Common myeloid progenitor, CD34-positive (primary cell): Measurements from ENCODE around the gene OR1J1.

Source experiments
- CTCF ChIA-PET: fragments of 350-600 bp; sonication (Branson Sonifier 250); formaldehyde crosslinking; loops from one replicate; lab custom pipeline; 2021; ENCODE audit warnings: antibody characterized with exemption; lab: Charles Lee
- POLR2A ChIA-PET: fragments of 350-600 bp; sonication (Branson Sonifier 250); formaldehyde crosslinking; loops from one replicate; lab custom pipeline; 2021; ENCODE audit warnings: antibody characterized with exemption; lab: Charles Lee
- DNase-seq, 3 donors: peaks; one replicate each; pipeline versions ENCODE4 v3.0.0 to v3.0.0-alpha.2; 2013
- H3K27ac ChIP-seq, 2 experiments: 1 replicate in 1 of 2; 2 replicates in 1 of 2; pipeline ENCODE4 v1.7.0; 2013; ENCODE audit warnings: inconsistent platforms in 2 of 2, low read length in 2 of 2, mild to moderate bottlenecking in 2 of 2, low read depth in 1 of 2, moderate library complexity in 1 of 2; ENCODE audit not compliant: severe bottlenecking in 2 of 2, insufficient read depth in 1 of 2, poor library complexity in 1 of 2
- H3K27me3 ChIP-seq, 5 experiments: replicated peaks in 2 of 5; 1 replicate in 3 of 5; 2 replicates in 2 of 5; pipeline versions ENCODE4 v1.6.1 to v1.7.0; 2013; ENCODE audit warnings: low read length in 4 of 5, mild to moderate bottlenecking in 2 of 5, moderate library complexity in 2 of 5, inconsistent platforms in 1 of 5; ENCODE audit not compliant: insufficient read depth in 5 of 5, control insufficient read depth in 4 of 5
- H3K36me3 ChIP-seq, 4 experiments: 1 replicate in 2 of 4; 2 replicates in 2 of 4; pipeline versions ENCODE4 v1.6.1 to v1.7.0; 2013; ENCODE audit warnings: low read length in 3 of 4, control low read depth in 1 of 4, mild to moderate bottlenecking in 1 of 4; ENCODE audit not compliant: control insufficient read depth in 4 of 4, insufficient read depth in 4 of 4
- H3K4me1 ChIP-seq, 4 experiments: 1 replicate in 3 of 4; 2 replicates in 1 of 4; pipeline versions ENCODE4 v1.6.1 to v1.7.1; 2013; ENCODE audit warnings: low read length in 3 of 4, mild to moderate bottlenecking in 3 of 4, control low read depth in 1 of 4, inconsistent platforms in 1 of 4, moderate library complexity in 1 of 4; ENCODE audit not compliant: control insufficient read depth in 4 of 4, insufficient read depth in 4 of 4; ENCODE audit errors: control extremely low read depth in 1 of 4
- H3K4me3 ChIP-seq, 7 experiments: 1 replicate in 4 of 7; 2 replicates in 3 of 7; pipeline versions ENCODE4 v1.5.1 to v1.7.0; 2013; ENCODE audit warnings: mild to moderate bottlenecking in 7 of 7, low read length in 6 of 7, moderate library complexity in 6 of 7, inconsistent platforms in 2 of 7, low read depth in 2 of 7, control low read depth in 1 of 7; ENCODE audit not compliant: insufficient read depth in 4 of 7, control insufficient read depth in 1 of 7; ENCODE audit errors: extremely low read depth in 1 of 7
- H3K9me3 ChIP-seq, 5 experiments: 1 replicate in 4 of 5; 2 replicates in 1 of 5; pipeline versions ENCODE4 v1.6.1 to v1.7.1; 2013; ENCODE audit warnings: low read length in 4 of 5, mild to moderate bottlenecking in 2 of 5, inconsistent platforms in 1 of 5, low read depth in 1 of 5, moderate library complexity in 1 of 5; ENCODE audit not compliant: control insufficient read depth in 4 of 5, insufficient read depth in 2 of 5; ENCODE audit errors: control extremely low read depth in 1 of 5
- WGBS: methylation state at CpG from one replicate; pipeline ENCODE4 v1.1.5; 2013; ENCODE audit not compliant: insufficient coverage; 5-methylcytosine and 5-hydroxymethylcytosine counted together

OR1J1 gene

GRCh38 chr9:122506964-122507363 lies 29.2 kb upstream of the OR1J1 start:
- CTCF ChIA-PET: interaction anchor here (1.9 kb wide), 1 partner anchor 9 kb away, joined by 4 read pairs; no protein-coding TSS in a partner anchor
- H3K27me3 ChIP-seq: peaks cover 0 to 17% (median 0%) of the 10 kb centered on the region in 5 experiments
- DNase-seq: no peak
- no peaks in the 10 kb centered on the region for H3K4me1 ChIP-seq
- 83% methylated on average over 1 of the region's 2 CpGs for WGBS
- no peaks in the 10 kb centered on the region for H3K36me3 ChIP-seq
- no peak overlapping the region for H3K27ac ChIP-seq
- no peaks in the 10 kb centered on the region for H3K9me3 ChIP-seq
- POLR2A ChIA-PET: no interaction called here
- H3K4me3 ChIP-seq: no peak overlapping the region

DNA sequence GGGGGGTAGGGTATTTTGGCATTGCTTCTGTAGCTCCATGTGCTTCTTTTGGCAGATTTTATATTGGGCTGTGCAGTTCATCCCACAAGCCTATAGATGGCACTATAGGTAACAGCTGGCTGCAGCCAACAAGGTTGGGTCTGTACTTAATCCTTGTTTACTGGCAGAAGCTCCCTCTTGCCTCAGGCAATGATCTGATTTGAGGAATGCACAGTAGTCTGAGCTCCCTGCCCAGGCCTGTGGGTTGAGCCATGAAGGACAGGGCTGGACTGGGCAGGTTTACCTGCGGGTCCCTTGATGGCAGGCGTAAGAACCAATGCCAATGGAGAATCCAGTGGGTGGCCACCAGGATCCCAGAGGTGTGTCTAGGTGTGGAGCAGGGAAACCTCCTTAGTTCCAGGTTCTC lies 21.2 kb upstream of the OR1J1 start:
- H3K9me3 ChIP-seq: peaks cover 0 to 5% (median 2%) of the 10 kb centered on the region in 5 experiments
- peak; percentile 20 to 52 (median 51) for DNase-seq
- POLR2A ChIA-PET: no interaction called here
- CTCF ChIA-PET: interaction anchor here (1.2 to 1.8 kb wide), 6 partner anchors 9 to 312 kb away, joined by 3 to 8 read pairs (median 4); no protein-coding TSS in a partner anchor
- no peak overlapping the region for H3K27ac ChIP-seq
- 83% methylated on average over 2 of the region's 2 CpGs for WGBS
- H3K36me3 ChIP-seq: no peaks in the 10 kb centered on the region
- no peak overlapping the region for H3K4me3 ChIP-seq
- no peaks in the 10 kb centered on the region for H3K4me1 ChIP-seq
- peaks cover 0 to 7% (median 0%) of the 10 kb centered on the region in 5 experiments for H3K27me3 ChIP-seq

DNA sequence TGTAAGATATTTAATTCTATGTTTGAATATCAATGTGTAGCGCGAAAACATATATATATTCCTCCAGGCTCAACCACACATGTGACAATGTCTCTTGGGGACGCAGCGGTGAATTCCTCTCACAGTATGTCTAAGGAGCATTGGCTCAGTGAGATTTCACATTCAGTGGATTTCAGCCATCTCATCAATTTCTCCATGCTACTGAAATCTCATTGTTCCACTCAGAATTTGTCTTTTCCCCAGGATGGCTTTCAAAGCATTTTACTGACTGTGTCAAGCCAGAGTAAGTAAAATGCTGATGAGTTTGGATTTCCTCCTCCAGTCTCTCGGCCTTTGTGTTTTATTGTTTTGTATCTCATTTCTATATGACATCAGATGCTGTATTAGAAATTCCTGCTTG lies 1.3 kb upstream of the OR1J1 start:
- WGBS: 100% methylated on average over 1 of the region's 5 CpGs
- no peaks in the 10 kb centered on the region for H3K9me3 ChIP-seq
- H3K36me3 ChIP-seq: no peaks in the 10 kb centered on the region
- no peak for DNase-seq
- peaks cover 0 to 7% (median 0%) of the 10 kb centered on the region in 5 experiments for H3K27me3 ChIP-seq
- ChIA-PET CTCF (no interaction called here), POLR2A (no interaction called here)
- H3K4me3 ChIP-seq: no peak overlapping the region
- no peak overlapping the region for H3K27ac ChIP-seq
- H3K4me1 ChIP-seq: no peaks in the 10 kb centered on the region

GRCh38 chr9:122477346-122477745 lies 380 bp downstream of the OR1J1 start:
- Histone ChIP-seq H3K27ac (no peak overlapping the region), H3K36me3 (no peaks in the 10 kb centered on the region), H3K9me3 (no peaks in the 10 kb centered on the region), H3K4me3 (no peak overlapping the region), H3K4me1 (no peaks in the 10 kb centered on the region), H3K27me3 (peaks cover 0 to 9% (median 0%) of the 10 kb centered on the region in 5 experiments)
- 100% methylated on average over 3 of the region's 3 CpGs for WGBS
- POLR2A ChIA-PET: no interaction called here
- CTCF ChIA-PET: interaction anchor here (1.3 kb wide), 1 partner anchor 12 kb away, joined by 3 read pairs; no protein-coding TSS in a partner anchor
- DNase-seq: no peak

GRCh38 chr9:122475717-122476116 lies 2.0 kb downstream of the OR1J1 start:
- CTCF ChIA-PET: interaction anchor here (1.1 to 1.3 kb wide), 2 partner anchors 11 to 23 kb away, joined by 3 read pairs; no protein-coding TSS in a partner anchor
- H3K27ac ChIP-seq: no peak overlapping the region

DNA sequence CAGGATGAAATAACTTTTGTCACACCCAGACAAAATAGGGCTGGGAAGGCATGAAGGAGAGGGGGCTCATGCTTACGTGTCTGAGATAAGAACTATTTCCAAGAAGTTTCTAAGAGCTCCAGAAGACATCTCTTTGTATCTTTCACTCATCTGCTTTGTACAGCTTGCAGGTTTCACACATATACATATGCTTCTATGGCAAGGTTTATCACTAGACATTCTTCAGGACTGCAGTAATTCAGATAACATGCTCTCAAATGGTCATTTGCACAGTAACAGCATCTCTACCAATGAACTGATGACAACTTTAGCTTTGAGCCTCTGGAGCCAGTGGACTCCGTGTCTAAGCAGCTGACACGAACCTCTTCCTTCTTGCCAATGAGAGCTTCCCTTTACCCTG lies 3.2 kb downstream of the OR1J1 start:
- WGBS: 84% methylated on average over 2 of the region's 3 CpGs
- Histone ChIP-seq H3K27ac (no peak overlapping the region), H3K36me3 (no peaks in the 10 kb centered on the region), H3K4me1 (no peaks in the 10 kb centered on the region), H3K4me3 (no peak overlapping the region), H3K9me3 (no peaks in the 10 kb centered on the region), H3K27me3 (peaks cover 0 to 10% (median 0%) of the 10 kb centered on the region in 5 experiments)
- ChIA-PET POLR2A (no interaction called here), CTCF (interaction anchor here (1.3 kb wide), 1 partner anchor 10 kb away, joined by 3 read pairs; no protein-coding TSS in a partner anchor)
- no peak for DNase-seq

More at GRCh38 chr9:122475717-122476116, 2.0 kb downstream of the OR1J1 start:
- WGBS: no CpG with 5 or more reads among the region's 2 CpGs
- Histone ChIP-seq H3K4me1 (no peaks in the 10 kb centered on the region), H3K36me3 (no peaks in the 10 kb centered on the region), H3K9me3 (no peaks in the 10 kb centered on the region), H3K4me3 (no peak overlapping the region), H3K27me3 (peaks cover 0 to 10% (median 0%) of the 10 kb centered on the region in 5 experiments)
- POLR2A ChIA-PET: no interaction called here
- no peak for DNase-seq

- 100% methylated on average over 2 of the region's 4 CpGs for WGBS
- H3K4me3 ChIP-seq: no peak overlapping the region
- POLR2A ChIA-PET: no interaction called here
Measured at GRCh38 chr9:122468735-122469134, 9.0 kb downstream of the OR1J1 start.

More at GRCh38 chr9:122468735-122469134, 9.0 kb downstream of the OR1J1 start:
- Histone ChIP-seq H3K4me1 (peaks cover 0 to 10% (median 6%) of the 10 kb centered on the region in 4 experiments), H3K9me3 (no peaks in the 10 kb centered on the region), H3K27me3 (peaks cover 0 to 3% (median 0%) of the 10 kb centered on the region in 5 experiments), H3K27ac (no peak overlapping the region), H3K36me3 (no peaks in the 10 kb centered on the region)
- CTCF ChIA-PET: interaction anchor here (1.9 kb wide), 1 partner anchor 13 kb away, joined by 4 read pairs; no protein-coding TSS in a partner anchor
- DNase-seq: no peak
